GM18498 (cell line): Measurements from ENCODE around the gene ADGRB3.

Experiments used
- ATAC-seq: cut with Tn5 transposase; IDR thresholded peaks from one replicate; pipeline ENCODE4 v1.9.1; 2021; ENCODE audit warnings: mild to moderate bottlenecking, moderate library complexity; ENCODE audit not compliant: unreplicated experiment

Gene ADGRB3

DNA sequence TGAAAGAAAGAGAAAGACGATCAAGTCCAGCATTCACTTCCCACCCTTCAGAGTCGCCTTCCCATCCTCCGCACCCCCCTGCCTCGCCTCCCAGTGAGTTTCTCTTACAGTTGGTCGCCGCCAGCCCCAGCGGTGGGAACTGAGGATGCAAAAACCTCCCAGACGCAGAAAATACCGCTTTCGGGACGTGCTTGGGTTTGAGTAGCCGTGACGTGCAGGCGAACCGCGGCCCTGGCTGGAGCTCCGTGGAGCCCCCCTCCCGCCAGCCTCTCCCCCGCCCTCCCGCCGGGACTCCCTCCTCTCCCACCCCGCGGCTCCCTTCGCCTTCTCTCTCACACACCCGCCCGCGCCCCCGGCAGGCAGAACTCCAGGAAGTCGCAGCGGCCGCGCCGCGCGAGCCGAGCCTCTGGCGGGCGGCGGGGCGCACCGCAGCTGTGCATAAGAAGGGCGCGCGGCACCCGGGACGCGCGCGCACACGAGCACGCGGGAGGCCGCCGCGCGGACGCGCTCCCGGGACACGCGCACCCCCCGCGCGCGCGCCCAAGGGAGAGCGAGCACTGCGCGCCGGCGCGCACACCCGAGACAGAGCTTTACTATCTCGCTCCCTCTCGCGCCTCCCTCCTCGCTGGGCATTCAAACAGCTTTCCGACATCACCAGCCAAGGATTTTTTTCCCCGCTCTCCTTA, at the start of gene ADGRB3:
Gene ADGRB3, plus strand, starts transcription at position 557 of the 686 bp plus-strand sequence. CDS start 3,394 bp downstream, outside the sequence.
- ATAC-seq: peak; percentile 82

DNA sequence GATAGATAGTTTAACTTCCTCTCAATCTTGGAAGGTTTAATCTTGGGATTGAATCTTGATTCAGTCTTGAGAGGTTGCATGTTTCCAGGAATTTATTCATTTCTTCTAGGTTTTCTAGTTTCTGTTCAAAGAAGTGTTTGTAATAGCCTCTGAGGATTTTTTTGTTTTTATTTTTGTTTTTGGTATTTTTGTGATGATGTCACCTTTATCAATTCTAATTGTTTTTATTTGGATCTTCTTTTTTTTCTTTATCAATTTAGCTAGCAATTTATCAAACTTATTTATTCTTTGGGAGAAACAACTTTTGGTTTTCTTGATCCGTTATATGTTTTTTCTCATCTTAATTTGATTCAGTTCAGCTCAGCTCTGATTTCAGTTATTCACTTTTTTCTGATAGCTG, 41.5 kb upstream of the ADGRB3 start:
- no peak for ATAC-seq

DNA sequence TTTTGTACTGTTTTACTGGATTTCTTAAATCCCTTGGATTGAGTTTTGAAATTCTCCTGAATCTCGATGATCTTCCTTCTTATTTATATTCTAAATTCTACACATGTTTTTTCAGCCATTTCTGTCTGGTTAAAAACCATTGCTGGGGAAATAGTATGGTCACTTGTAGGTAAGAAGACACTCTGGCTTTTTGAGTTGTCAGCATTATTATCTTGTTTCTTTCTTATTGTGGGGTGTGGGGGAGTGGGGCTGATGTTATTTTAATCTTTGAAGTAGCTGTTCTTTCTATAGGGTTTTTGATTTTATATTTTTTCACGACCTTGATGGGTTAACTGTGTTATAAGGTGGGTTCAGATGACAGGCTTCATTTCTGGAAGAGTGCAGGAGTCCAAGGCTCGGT, 37.4 kb upstream of the ADGRB3 start:
- no peak for ATAC-seq

GRCh38 chr6:68615938-68616337, 19.1 kb upstream of the ADGRB3 start:
- no peak for ATAC-seq

GRCh38 chr6:68625998-68626397, 9.1 kb upstream of the ADGRB3 start:
- no peak for ATAC-seq

- no peak for ATAC-seq
Measured at GRCh38 chr6:68628161-68628560, 6.9 kb upstream of the ADGRB3 start.

GRCh38 chr6:68632734-68633133, 2.3 kb upstream of the ADGRB3 start:
- ATAC-seq: no peak

- no peak for ATAC-seq
Measured at GRCh38 chr6:68633281-68633971, 1.7 kb upstream of the ADGRB3 start.

GRCh38 chr6:68633972-68634725, 933 bp upstream of the ADGRB3 start:
- peak; percentile 15 for ATAC-seq

- peak; percentile 10 for ATAC-seq
Measured at GRCh38 chr6:68635412-68635705, 277 bp downstream of the ADGRB3 start.

DNA sequence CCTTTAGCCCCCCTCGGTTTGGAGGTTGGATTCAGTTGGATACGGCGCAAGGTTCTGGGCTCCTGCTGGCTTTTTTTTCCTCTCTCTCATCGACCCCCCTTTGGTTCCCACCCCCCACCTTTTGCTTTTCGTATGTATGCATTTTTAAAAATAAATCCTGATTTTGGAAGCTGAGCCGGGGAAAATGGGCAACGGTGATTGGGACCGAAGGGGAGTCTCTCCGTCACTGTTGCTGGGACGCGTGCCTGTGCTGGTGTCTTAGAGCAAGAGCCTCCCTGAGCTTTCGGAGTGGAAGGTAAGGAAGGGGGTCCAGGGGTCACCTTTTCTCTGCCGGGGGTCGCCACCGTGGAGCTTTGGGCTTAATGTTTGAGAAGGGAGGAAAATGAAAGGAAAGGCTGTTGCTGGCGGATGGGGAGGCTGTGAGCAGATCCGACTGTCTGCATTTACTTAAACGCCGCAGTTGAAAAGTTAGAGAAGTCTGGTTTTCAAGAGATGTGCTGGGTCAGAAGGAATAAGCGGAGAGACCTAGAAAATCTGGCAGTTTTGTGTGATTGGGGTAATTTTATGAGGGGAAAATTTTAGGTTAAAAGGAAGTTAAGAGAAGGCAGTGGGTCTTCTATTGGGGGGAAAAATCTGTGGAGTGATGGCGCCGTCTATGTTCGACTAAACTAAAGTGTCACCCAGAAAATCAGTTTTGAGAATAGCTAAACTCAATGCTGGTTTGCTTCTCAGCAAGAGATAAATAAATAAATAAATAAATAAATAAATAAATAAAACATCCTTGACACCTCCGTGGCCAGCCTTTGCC, 828 bp downstream of the ADGRB3 start:
- no peak for ATAC-seq

GRCh38 chr6:68636666-68637065, 1.6 kb downstream of the ADGRB3 start:
- ATAC-seq: no peak

- no peak for ATAC-seq
Measured at GRCh38 chr6:68637071-68637470, 2.0 kb downstream of the ADGRB3 start.

GRCh38 chr6:68637782-68638181, 2.7 kb downstream of the ADGRB3 start:
- no peak for ATAC-seq

DNA sequence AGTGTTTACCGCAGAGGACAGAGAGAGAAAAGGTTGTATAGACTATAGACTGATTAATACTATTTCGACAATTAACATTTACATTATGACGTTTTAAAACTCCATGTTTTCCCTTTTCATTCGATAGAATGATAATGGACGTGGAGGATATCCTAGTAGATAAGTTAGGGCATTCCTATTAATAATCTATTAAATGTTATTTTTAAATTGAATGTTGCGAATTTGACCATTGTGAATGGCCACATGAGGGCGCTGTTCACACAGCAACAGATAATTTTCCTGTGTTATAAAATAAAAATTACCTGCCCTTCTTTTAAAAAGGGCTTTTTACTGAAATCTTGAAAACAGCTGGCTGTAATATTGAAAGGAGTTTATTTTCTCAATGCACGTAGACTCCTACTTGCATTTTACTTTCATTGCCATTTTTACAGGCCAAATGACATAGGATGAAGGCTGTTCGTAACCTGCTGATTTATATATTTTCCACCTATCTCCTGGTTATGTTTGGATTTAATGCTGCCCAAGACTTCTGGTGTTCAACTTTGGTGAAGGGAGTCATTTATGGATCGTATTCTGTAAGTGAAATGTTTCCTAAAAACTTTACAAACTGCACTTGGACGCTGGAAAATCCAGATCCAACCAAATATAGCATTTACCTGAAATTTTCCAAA, 3.3 kb downstream of the ADGRB3 start:
- ATAC-seq: no peak

GRCh38 chr6:68639211-68639610, 4.1 kb downstream of the ADGRB3 start:
- ATAC-seq: no peak

DNA sequence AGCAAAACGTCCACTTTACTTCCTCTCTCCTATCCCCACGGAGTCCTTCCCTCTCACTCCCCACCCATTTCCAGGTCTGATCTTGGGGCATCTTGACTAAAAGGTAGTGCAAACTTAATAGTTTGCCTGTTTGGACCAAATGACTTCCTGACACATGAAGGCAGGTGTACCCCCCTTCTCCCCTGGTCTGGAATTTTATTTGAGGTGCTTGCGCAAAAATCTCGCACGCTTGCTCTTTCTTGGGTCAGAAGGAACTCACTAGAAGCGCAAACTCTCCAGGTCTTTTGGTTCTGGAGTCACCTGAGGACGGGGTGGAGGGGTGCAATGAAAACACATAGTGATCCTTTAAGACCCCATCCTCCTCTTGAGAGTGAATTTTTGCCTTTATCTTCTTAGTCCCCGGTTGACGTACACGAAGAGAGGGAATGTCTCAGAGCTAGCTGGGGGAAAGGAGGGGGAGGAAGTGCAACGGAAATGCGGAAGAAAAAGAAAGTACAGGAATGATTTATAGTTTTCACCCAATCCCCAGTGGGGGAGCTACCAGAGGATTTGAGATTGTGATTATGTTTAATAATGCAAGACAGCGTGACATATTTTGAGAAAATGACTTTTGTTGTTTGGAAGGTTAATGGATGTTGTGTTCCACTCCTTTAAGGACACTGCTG, 4.9 kb downstream of the ADGRB3 start:
- no peak for ATAC-seq

DNA sequence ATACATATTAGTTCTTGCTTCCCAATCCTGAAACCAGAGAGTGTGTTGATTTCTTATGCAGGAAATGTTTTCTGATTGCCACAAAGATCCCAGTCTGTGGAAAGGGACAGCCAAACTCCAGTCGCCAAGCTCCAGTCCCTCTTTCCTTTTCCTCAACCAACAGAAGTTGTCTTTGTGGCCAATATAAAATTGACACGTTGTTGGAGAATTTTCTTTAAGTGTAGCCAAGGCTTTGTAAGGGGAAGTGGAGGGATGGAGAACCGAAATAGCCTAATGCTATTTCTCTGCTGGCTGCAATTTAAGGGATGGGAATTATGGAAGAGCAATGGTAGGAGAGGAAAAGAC, 5.4 kb downstream of the ADGRB3 start:
- no peak for ATAC-seq

DNA sequence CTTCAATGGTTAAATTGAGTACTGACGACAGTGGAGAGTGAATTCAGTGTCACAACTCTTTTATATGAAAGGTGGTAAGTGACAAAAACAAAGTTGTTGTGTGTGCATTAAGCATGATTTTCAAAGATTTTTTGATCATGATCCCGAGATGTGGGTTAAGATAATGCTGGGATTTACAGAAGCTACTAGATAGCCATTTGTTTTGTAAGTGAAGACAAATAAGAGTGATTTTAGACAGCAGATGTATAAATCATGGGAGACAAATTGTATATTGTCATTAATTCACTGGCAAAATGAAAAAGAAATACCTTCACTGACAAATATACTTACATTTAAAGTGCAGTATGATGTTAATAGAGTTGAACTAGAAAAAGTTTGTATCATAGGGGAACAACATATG, 6.1 kb downstream of the ADGRB3 start:
- ATAC-seq: no peak

DNA sequence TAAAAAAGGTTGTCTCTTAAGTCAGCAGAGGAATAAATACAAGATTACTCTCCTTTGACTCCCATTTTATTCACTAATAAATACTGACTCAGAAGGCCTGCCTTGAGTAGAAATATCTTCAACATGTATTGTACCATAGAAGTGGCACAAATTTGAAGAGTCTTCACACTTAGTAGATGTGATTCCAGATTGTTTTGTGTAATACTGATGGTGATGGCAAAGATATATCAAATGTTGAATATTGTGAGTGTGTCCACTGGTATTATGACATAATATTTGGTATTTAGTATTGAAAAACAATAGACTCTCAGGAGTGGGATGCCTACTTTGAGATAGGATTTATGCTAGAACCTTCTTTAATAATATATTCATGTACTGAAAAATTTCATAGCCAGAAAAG, 7.0 kb downstream of the ADGRB3 start:
- ATAC-seq: no peak
